Spleen (tissue), 11 donors: Measurements from ENCODE around the gene ADPGK. TPM values are rescaled to one million over a fixed set of nuclear protein-coding genes. Genes with fewer than 3 reads are reported as not detected.
"Not testable (repeated sequence)": the region's sequence is repeated elsewhere in the genome, so short reads cannot be mapped to it uniquely, and the experiment has no call there.

ENCODE experiments used
- DNase-seq: peaks from one replicate; pipeline ENCODE4 v3.0.0-alpha.2; 2020
- H3K27ac ChIP-seq, 8 donors: fragments of 200-600 bp; sonication (generic) in 7 of 8; 1 replicate in 4 of 8; 2 replicates in 4 of 8; pipeline versions ENCODE4 v1.5.0 to v1.8.0; 2016 to 2021; ENCODE audit warnings: inconsistent platforms in 4 of 8, mild to moderate bottlenecking in 4 of 8, moderate library complexity in 1 of 8
- H3K27me3 ChIP-seq, 7 donors: fragments of 200-600 bp; sonication (generic) in 6 of 7; replicated peaks in 1 of 7; 1 replicate in 4 of 7; 2 replicates in 3 of 7; pipeline versions ENCODE4 v1.5.0 to v1.8.0; 2016 to 2021; ENCODE audit warnings: inconsistent platforms in 3 of 7, mild to moderate bottlenecking in 1 of 7
- H3K36me3 ChIP-seq, 6 donors: fragments of 200-600 bp; sonication (generic) in 5 of 6; 1 replicate in 4 of 6; 2 replicates in 2 of 6; pipeline versions ENCODE4 v1.5.0 to v1.8.0; 2016 to 2021; ENCODE audit warnings: inconsistent platforms in 2 of 6
- H3K4me1 ChIP-seq, 6 donors: fragments of 200-600 bp; sonication (generic) in 5 of 6; 1 replicate in 3 of 6; 2 replicates in 3 of 6; pipeline versions ENCODE4 v1.5.0 to v1.8.0; 2016 to 2021; ENCODE audit warnings: inconsistent platforms in 3 of 6
- H3K4me3 ChIP-seq, 8 donors: fragments of 200-600 bp; sonication (generic) in 7 of 8; 1 replicate in 4 of 8; 2 replicates in 4 of 8; pipeline versions ENCODE4 v1.5.0 to v1.8.0; 2016 to 2021; ENCODE audit warnings: inconsistent platforms in 4 of 8, mild to moderate bottlenecking in 4 of 8, moderate library complexity in 2 of 8
- H3K9me3 ChIP-seq, 8 donors: fragments of 200-600 bp; sonication (generic) in 7 of 8; 1 replicate in 4 of 8; 2 replicates in 4 of 8; pipeline versions ENCODE4 v1.5.0 to v1.8.0; 2016 to 2021; ENCODE audit warnings: inconsistent platforms in 4 of 8
- POLR2A ChIP-seq, 3 donors: fragments of 450-650 bp; IDR thresholded peaks; one replicate each; pipeline ENCODE4 v1.5.1; 2017; ENCODE audit warnings: antibody characterized with exemption in 3 of 3, mild to moderate bottlenecking in 1 of 3
- POLR2AphosphoS5 ChIP-seq, 3 donors: sonication (generic); formaldehyde crosslinking; IDR thresholded peaks; one replicate each; pipeline ENCODE4 v1.5.1; 2017; ENCODE audit warnings: antibody characterized with exemption in 3 of 3
- WGBS, 5 donors: extraction: QIAGEN DNeasy Blood & Tissue Kit in 3 of 5; methylation state at CpG; one replicate each; pipeline versions ENCODE4 v1.1.5 to v1.1.7; 2013 to 2018; 5-methylcytosine and 5-hydroxymethylcytosine counted together
- intact Hi-C: fragments of 100-400 bp; cut with DNase I; formaldehyde crosslinking; loops from one replicate; pipeline ENCODE4 v1.15.0; 2023; ENCODE audit warnings: low total_unique reads
- polyA plus RNA-seq, 3 donors: library from polyadenylated mRNA; stranded (reverse); fragments of 200-250 nt; gene quantifications; one replicate each; pipeline ENCODE4 v1.2.1, GENCODE V29; 2013
- total RNA-seq, 7 donors: library from RNA; depleted of rRNA in 3 of 7; stranded (reverse); fragments of >200 nt in 3 of 7; fragmentation: NEBNext Ultra II Directional in 4 of 7; extraction: Animal tissue kit (Norgen Biotek cat#: 25700) in 4 of 7; gene quantifications; one replicate each; pipeline versions ENCODE4 v1.1.0 to v1.2.1, GENCODE V29; 2016 to 2021
- TF ChIP-seq, protein P1 (sequence below), 11 experiments: fragments of 200-600 bp in 7 of 11; fragments of 450-650 bp in 4 of 11; sonication (generic) in 4 of 11; IDR thresholded peaks in 8 of 11; conservative IDR thresholded peaks in 3 of 11; 1 replicate in 7 of 11; 2 replicates in 4 of 11; pipeline versions ENCODE4 v1.4.0 to v1.8.0; 2016 to 2021; ENCODE audit warnings: antibody characterized with exemption in 11 of 11, inconsistent platforms in 4 of 11, mild to moderate bottlenecking in 1 of 11
- donor health status: healthy with polysubstance abuse.
- donor health status: DM: no; HTN: no; CAD: no; lungs with moderate emphysema.
- donor health status: DM: no; HTN: no; CAD: no.
- donor health status: Bipolar disorder and iron deficiency.
- donor health status: healthy.
- donor health status: DM: no; HTN: no; CAD: no.
- donor health status: DM: yes; HTN: yes; CAD: no.

The ADPGK gene
- total and polyA plus RNA-seq, 10 donors, result 65.4 to 119 (median 100) TPM

DNA sequence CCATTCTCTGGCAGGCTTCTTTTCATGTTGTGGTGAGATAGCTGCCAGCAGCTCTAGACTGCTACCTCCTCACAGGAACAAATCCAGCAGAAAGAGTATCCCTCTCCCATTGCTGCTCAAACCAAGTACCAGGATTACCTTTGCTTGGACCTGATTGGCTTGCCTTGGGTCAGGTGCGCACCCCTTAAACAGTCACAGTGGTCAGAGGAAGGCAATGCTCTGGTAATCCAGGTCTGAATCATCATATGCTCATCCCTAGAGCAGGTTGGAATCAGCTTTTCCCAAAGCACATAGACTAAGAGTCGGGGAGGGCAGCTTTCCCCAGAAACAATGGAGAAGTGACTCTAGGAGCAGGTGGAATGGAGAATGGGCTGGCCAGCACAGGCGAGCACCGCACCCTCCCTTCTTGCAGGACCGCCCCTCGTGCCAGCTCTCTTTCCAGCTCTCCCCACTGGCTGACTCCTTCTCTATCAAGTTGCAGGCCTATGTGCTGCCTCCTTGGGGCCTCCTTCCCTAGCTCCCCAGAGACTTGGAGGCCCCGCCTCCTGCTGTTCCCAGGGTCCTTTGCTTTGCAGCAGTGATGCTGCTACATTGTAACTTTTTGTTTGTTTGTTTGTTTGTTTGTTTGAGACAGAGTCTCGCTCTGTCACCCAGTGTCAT lies 29.9 kb upstream of the ADPGK start:
- H3K9me3 ChIP-seq, result no peaks in the 10 kb centered on the region
- no peak for DNase-seq
- WGBS, 5 donors, result 67 to 85% (median 77%) methylated on average over 7 to 8 of the region's 8 CpGs
- no peak overlapping the region for H3K27ac ChIP-seq
- H3K4me1 ChIP-seq, result peaks cover 0 to 4% (median 0%) of the 10 kb centered on the region in 6 donors
- H3K36me3 ChIP-seq, result no peaks in the 10 kb centered on the region
- TF ChIP-seq, protein P1, sequence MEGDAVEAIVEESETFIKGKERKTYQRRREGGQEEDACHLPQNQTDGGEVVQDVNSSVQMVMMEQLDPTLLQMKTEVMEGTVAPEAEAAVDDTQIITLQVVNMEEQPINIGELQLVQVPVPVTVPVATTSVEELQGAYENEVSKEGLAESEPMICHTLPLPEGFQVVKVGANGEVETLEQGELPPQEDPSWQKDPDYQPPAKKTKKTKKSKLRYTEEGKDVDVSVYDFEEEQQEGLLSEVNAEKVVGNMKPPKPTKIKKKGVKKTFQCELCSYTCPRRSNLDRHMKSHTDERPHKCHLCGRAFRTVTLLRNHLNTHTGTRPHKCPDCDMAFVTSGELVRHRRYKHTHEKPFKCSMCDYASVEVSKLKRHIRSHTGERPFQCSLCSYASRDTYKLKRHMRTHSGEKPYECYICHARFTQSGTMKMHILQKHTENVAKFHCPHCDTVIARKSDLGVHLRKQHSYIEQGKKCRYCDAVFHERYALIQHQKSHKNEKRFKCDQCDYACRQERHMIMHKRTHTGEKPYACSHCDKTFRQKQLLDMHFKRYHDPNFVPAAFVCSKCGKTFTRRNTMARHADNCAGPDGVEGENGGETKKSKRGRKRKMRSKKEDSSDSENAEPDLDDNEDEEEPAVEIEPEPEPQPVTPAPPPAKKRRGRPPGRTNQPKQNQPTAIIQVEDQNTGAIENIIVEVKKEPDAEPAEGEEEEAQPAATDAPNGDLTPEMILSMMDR (IDR thresholded peaks at IDR 0.05 in 8 of 11, conservative IDR thresholded peaks at IDR 0.05 in 3 of 11), result no peak
- TF ChIP-seq POLR2A (IDR thresholded peaks at IDR 0.05) (no peak), POLR2AphosphoS5 (IDR thresholded peaks at IDR 0.05) (no peak)
- H3K4me3 ChIP-seq, result no peak overlapping the region
- intact Hi-C loops, result no loop called here
- peaks cover 0 to 24% (median 0%) of the 10 kb centered on the region in 7 donors for H3K27me3 ChIP-seq

GRCh38 chr15:72809329-72809728 lies 25.8 kb upstream of the ADPGK start:
- peaks cover 0 to 4% (median 0%) of the 10 kb centered on the region in 6 donors for H3K4me1 ChIP-seq
- WGBS, 5 donors, result 38 to 59% (median 46%) methylated on average over 4 of the region's 4 CpGs
- no peak overlapping the region for H3K27ac ChIP-seq
- no peak for DNase-seq
- TF ChIP-seq, protein P1 (IDR thresholded peaks at IDR 0.05 in 8 of 11, conservative IDR thresholded peaks at IDR 0.05 in 3 of 11), result no peak
- no peak for TF ChIP-seq POLR2AphosphoS5 (IDR thresholded peaks at IDR 0.05)
- TF ChIP-seq POLR2A (IDR thresholded peaks at IDR 0.05), result no peak
- intact Hi-C loops, result no loop called here
- H3K9me3 ChIP-seq, result no peaks in the 10 kb centered on the region
- no peak overlapping the region for H3K4me3 ChIP-seq
- peaks cover 0 to 13% (median 0%) of the 10 kb centered on the region in 7 donors for H3K27me3 ChIP-seq
- H3K36me3 ChIP-seq, result no peaks in the 10 kb centered on the region

DNA sequence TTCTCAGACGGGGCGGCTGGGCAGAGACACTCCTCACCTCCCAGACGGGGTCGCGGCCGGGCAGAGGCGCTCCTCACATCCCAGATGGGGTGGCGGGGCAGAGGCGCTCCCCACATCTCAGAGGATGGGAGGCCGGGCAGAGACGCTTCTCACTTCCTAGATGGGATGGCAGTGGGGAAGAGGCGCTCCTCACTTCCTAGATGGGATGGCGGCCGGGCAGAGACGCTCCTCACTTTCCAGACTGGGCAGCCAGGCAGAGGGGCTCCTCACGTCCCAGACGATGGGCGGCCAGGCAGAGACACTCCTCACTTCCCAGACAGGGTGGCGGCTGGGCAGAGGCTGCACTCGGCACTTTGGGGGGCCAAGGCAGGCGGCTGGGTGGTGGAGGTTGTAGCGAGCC lies 23.8 kb upstream of the ADPGK start:
- DNase-seq, H3K9me3 ChIP-seq, H3K27ac ChIP-seq, intact Hi-C loops, H3K4me1 ChIP-seq, H3K36me3 ChIP-seq, H3K4me3 ChIP-seq: not testable (repeated sequence)
- peaks cover 0 to 12% (median 0%) of the 10 kb centered on the region in 7 donors for H3K27me3 ChIP-seq
- 93 to 98% (median 94%) methylated on average over 11 to 22 of the region's 22 CpGs for whole genome bisulfite sequencing, 5 donors

GRCh38 chr15:72803006-72803405 lies 19.4 kb upstream of the ADPGK start:
- Histone ChIP-seq H3K4me3 (no peak overlapping the region), H3K27me3 (peaks cover 0 to 46% (median 0%) of the 10 kb centered on the region in 7 donors), H3K4me1 (no peaks in the 10 kb centered on the region), H3K9me3 (no peaks in the 10 kb centered on the region), H3K36me3 (no peaks in the 10 kb centered on the region), H3K27ac (no peak overlapping the region)
- no peak for DNase-seq
- no peak for TF ChIP-seq POLR2A (IDR thresholded peaks at IDR 0.05)
- TF ChIP-seq POLR2AphosphoS5 (IDR thresholded peaks at IDR 0.05), result no peak
- TF ChIP-seq, protein P1 (IDR thresholded peaks at IDR 0.05 in 8 of 11, conservative IDR thresholded peaks at IDR 0.05 in 3 of 11), result no peak
- WGBS, 5 donors, result 67 to 83% (median 70%) methylated on average over 1 of the region's 1 CpG
- intact Hi-C loops, result no loop called here
